ENCODE results near the gene TRAPPC6A.

Gene TRAPPC6A

DNA sequence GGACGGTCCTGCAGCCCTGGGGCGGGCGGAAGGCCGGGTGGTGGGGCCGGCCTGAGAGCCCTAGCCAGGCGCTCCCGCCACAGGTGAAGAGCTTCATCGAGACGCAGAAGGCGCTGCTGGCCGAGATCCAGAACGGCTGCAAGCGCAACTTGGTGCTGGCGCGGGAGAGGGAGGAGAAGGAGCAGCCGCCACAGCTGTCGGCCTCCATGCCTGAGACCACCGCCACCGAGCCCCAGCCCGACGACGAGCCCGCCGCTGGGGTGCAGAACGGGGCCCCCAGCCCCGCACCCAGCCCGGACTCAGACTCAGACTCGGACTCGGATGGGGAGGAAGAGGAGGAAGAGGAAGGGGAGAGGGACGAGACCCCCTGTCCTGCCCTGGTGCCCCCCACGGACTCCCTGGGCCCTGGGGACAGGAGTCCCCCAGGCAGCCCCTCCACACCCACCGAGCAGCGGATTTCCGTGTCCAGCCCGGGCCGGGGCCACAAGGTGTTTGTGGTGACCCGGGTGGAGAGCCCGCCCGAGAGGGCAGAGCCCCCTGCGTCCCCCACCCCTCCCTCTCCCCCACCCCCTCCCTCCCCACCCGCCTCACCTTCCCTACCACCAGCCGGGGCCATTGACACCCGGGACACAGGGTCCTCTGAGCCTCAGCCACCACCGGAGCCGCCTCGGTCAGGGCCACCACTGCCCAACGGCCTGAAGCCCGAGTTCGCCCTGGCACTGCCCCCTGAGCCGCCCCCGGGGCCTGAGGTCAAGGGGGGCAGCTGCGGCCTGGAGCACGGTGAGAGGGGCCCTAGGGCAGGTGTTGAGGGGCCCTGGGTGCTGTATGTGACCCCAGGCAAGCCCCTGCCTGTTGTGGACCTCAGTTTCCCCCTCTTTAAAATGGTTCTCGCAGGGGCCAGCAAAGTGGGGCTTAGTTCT is 32.5 kb downstream of the TRAPPC6A start:
- no peak for DNase-seq

GRCh38 chr19:45144431-45145269 is 33.4 kb downstream of the TRAPPC6A start:
- no peak for DNase-seq

- DNase-seq: no peak
Observed at GRCh38 chr19:45142726-45143110, 35.3 kb downstream of the TRAPPC6A start.

DNA sequence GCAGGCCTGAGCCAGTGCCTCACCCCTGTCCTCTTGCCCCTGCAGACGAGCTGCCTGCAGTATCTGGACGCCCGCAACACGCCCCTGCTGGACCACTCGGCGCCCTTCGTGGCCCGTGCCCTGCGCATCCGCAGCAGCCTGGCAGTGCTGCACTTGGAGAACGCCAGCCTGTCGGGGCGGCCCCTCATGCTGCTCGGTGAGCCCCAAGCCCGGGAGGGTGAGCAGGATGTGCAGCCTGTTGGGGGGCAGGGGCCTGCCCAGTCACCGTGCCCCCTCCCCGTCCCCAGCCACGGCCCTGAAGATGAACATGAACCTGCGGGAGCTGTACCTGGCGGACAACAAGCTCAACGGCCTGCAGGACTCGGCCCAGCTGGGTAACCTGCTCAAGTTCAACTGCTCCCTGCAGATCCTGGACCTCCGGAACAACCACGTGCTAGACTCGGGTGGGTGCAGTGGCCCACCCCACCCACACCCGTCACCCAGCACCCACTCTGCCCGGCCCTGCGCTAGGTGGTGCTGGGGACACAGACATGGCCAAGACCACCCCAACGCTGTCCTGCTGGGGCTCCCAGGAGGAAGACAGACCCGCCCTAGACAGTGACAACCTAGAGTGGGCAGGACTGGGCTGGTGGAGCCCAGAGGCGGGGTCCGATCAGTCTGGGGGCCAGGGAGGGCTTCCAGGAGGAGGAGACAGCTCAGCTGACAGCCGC is 35.9 kb downstream of the TRAPPC6A start:
- no peak for DNase-seq

GRCh38 chr19:45141203-45141900 is 36.7 kb downstream of the TRAPPC6A start:
- no peak for DNase-seq

DNA sequence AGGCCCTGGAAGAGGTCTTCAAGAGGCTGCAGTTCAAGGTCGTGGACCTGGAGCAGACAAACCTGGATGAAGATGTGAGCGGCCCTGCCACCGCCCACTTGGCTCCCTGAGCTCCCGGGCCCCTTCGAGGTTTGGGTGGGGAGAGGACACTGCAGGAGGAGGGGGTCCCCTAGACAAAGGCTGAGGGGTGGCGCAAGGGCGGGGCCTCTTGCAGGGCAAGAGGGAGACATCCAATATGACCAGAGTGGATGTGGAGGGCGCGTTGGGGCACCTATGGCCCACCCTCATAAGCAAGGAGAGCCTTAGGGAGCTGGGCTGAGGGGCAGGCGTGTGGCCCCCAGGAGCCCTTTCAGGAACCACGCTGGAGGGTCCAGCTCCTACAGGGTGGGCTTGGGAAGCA is 37.5 kb downstream of the TRAPPC6A start:
- DNase-seq: no peak

GRCh38 chr19:45140144-45140503 is 37.9 kb downstream of the TRAPPC6A start:
- DNase-seq: no peak

- DNase-seq: no peak
Observed at GRCh38 chr19:45139286-45140143, 38.5 kb downstream of the TRAPPC6A start.

- no peak for DNase-seq
Observed at GRCh38 chr19:45138303-45138751, 39.7 kb downstream of the TRAPPC6A start.

- DNase-seq: peak; percentile 95
Observed at GRCh38 chr19:45137179-45137761, 40.8 kb downstream of the TRAPPC6A start.

- no peak for DNase-seq
Observed at GRCh38 chr19:45136507-45137178, 41.4 kb downstream of the TRAPPC6A start.

DNA sequence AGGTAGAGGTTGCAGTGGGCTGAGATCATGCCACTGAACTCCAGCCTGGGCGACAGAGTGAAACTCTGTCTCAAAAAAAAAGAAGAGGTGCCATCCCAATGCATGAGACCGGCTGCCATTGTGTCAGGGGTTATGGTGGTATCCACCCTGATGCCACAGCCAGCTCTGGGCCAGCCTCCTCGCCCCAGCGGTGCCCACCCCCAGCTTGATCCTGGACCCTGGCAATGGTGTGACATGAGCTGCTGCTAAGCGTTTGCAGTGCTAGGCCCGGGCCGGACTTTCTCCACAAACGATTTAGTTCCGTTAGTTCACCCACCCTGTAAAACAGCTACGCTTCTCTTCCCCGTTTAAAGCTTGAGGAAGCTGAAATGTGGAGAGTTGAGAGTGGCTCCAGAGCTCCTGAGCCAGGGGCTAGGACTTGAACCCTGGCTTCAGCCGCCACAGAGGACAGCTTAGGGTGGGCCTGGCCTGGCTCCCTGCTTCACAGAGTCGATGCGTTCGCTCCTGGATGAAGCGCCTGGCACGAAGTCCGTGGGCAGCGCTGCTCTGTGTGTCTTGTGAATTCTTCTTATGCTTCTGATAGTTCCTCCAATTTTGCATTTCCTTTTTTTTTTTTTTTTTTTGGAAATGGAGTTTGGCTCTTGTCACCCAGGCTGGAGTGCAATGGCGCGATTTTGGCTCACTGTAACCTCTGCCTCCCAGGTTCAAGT is 42.7 kb downstream of the TRAPPC6A start:
- DNase-seq: no peak

DNA sequence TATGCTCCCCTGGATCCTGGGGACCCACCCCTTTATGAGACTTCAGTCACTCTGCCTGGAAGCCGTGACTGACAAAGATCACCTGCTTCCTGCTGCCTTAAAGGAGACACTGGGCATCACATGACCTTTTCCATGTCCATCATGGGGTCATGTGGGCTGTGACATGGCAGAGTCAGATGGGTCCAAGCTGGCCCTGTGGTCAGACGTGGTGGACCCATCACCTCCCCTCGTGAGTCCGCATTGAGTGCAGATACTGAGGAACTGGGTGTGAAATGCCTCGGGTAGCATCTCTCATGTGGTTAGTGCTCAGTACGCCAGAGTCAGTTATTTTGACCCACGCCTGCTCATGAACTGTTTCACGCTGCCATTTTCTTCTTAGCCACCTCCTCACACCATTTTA is 44.4 kb downstream of the TRAPPC6A start:
- DNase-seq: no peak

GRCh38 chr19:45130888-45131615 is 47.0 kb downstream of the TRAPPC6A start:
- peak; percentile 85 for DNase-seq

DNA sequence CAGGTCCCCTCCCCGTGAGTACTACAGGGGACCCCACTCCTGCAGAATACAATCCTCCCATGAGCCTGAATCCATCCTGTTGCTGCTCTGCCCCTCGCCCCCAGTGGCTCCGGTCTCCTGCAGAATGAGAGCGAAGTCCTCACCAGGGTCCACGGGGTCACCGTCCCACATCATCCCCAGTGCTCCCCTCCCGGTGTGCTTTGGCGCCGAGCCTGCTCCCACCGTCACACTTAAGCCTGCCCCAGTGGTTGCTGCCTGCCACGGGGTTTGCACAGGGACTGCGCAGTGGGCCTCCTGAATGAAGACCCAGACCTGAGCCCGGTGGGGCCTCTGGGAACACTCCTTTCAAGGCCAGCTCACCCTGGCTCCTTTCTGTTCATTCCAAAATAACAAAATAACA is 47.8 kb downstream of the TRAPPC6A start:
- DNase-seq: no peak

GRCh38 chr19:45128806-45129205 is 49.2 kb downstream of the TRAPPC6A start:
- no peak for DNase-seq

GRCh38 chr19:45128146-45128545 is 49.9 kb downstream of the TRAPPC6A start:
- DNase-seq: no peak

DNA sequence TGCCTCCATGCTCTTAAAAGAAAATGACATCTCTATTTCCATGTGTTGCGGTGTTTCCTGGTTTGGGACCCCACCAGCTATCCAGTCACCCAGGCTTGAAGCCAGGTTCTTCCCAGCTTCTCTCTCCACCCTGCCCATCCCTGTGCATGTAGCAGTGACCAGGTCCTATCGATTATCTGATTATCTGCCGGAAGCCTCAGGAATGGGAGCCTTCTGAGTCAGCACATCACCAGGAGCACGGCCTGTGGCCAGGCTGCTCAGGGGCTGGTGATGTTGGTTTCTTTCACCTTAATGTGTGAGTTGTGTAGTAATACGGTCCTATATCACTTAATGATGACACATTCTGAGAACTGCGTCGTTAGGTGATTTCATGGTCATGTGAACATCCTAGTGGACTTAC is 51.4 kb downstream of the TRAPPC6A start:
- no peak for DNase-seq

- DNase-seq: no peak
Observed at GRCh38 chr19:45125975-45126493, 52.0 kb downstream of the TRAPPC6A start.
